Measurements from ENCODE around the gene FHAD1. TPM values are rescaled to one million over a fixed set of nuclear protein-coding genes. Genes with fewer than 3 reads are reported as not detected.

The FHAD1 gene
- polyA plus RNA-seq, 3 donors: 0.67 to 0.69 TPM; not detected in 1

DNA sequence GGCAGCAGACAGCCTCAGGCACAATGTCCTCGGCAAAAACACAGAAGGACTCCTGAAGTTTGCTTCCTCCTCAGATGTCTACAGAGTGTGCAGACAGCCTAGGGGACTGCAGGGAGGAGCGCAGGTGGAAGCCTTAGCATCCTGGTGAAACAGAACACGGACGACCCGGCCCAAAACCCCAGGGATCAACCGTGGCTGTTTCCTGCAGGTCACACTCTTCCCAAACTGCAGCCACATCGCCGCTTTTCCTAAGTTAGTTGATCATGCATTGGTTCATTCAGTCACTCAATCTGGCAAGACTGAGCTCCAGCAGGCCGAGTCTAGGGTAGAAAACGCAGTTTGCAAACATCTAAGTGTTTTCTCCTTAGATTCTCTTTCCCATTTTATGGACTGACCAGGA is 33.4 kb downstream of the FHAD1 start:
- no peaks in the 10 kb centered on the region for H3K9me3 Mint-ChIP-seq
- no peaks in the 10 kb centered on the region for H3K79me2 ChIP-seq (ENCODE audit: insufficient read depth, low read length)
- WGBS (ENCODE audit: insufficient coverage): 96% methylated on average over 9 of the region's 10 CpGs
- TF ChIP-seq, protein P1, sequence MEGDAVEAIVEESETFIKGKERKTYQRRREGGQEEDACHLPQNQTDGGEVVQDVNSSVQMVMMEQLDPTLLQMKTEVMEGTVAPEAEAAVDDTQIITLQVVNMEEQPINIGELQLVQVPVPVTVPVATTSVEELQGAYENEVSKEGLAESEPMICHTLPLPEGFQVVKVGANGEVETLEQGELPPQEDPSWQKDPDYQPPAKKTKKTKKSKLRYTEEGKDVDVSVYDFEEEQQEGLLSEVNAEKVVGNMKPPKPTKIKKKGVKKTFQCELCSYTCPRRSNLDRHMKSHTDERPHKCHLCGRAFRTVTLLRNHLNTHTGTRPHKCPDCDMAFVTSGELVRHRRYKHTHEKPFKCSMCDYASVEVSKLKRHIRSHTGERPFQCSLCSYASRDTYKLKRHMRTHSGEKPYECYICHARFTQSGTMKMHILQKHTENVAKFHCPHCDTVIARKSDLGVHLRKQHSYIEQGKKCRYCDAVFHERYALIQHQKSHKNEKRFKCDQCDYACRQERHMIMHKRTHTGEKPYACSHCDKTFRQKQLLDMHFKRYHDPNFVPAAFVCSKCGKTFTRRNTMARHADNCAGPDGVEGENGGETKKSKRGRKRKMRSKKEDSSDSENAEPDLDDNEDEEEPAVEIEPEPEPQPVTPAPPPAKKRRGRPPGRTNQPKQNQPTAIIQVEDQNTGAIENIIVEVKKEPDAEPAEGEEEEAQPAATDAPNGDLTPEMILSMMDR (IDR thresholded peaks at IDR 0.05): no peak
- H3K9ac ChIP-seq (ENCODE audit: insufficient read depth, low read length, poor library complexity, severe bottlenecking): no peak overlapping the region
- no peaks in the 10 kb centered on the region for H3K36me3 Mint-ChIP-seq
- no peak overlapping the region for H3K4me3 Mint-ChIP-seq
- H3K27me3 Mint-ChIP-seq (ENCODE audit: low read depth in 3 of 3): peaks cover 3 to 7% (median 5%) of the 10 kb centered on the region in 3 donors
- intact Hi-C loops (cut with micrococcal nuclease): no loop called here
- peaks cover 18% of the 10 kb centered on the region for H3K4me1 Mint-ChIP-seq
- no peak overlapping the region for H3K27ac Mint-ChIP-seq
- H3K36me3 ChIP-seq (replicated peaks in 1 of 2; ENCODE audit: control insufficient read depth in 1 of 2, insufficient read depth in 2 of 2, low read length in 2 of 2): no peaks in the 10 kb centered on the region
- H3K27ac ChIP-seq (ENCODE audit: low read depth in 1 of 2, low read length in 2 of 2): no peak overlapping the region
- no peaks in the 10 kb centered on the region for H3K9me3 ChIP-seq (replicated peaks in 1 of 2; ENCODE audit: control insufficient read depth in 1 of 2, insufficient read depth in 1 of 2, low read length in 2 of 2)
- no peak overlapping the region for H3K4me3 ChIP-seq (replicated peaks in 1 of 3; ENCODE audit: low read depth in 2 of 3, low read length in 3 of 3)
- H2AFZ ChIP-seq (ENCODE audit: insufficient read depth, low read depth, low read length, poor library complexity, severe bottlenecking): no peak overlapping the region
- peaks cover 11 to 16% of the 10 kb centered on the region in 2 donors for H3K4me1 ChIP-seq (ENCODE audit: control insufficient read depth in 1 of 2, insufficient read depth in 2 of 2, low read length in 2 of 2)
- H4K20me1 ChIP-seq (ENCODE audit: insufficient read depth, low read length): no peaks in the 10 kb centered on the region
- no peak overlapping the region for H3K4me2 ChIP-seq (replicated peaks; ENCODE audit: extremely low read depth, low read length, poor library complexity, severe bottlenecking)
- no peak for DNase-seq
- no peaks in the 10 kb centered on the region for H3K27me3 ChIP-seq (ENCODE audit: control insufficient read depth in 2 of 2, insufficient read depth in 2 of 2, low read length in 2 of 2)

GRCh38 chr1:15282038-15282437 is 35.0 kb downstream of the FHAD1 start:
- Histone ChIP-seq H3K27ac (ENCODE audit: low read depth in 1 of 2, low read length in 2 of 2) (no peak overlapping the region), H2AFZ (ENCODE audit: insufficient read depth, low read depth, low read length, poor library complexity, severe bottlenecking) (no peak overlapping the region), H3K9ac (ENCODE audit: insufficient read depth, low read length, poor library complexity, severe bottlenecking) (no peak overlapping the region), H3K4me3 (replicated peaks in 1 of 3; ENCODE audit: low read depth in 2 of 3, low read length in 3 of 3) (no peak overlapping the region), H3K9me3 (replicated peaks in 1 of 2; ENCODE audit: control insufficient read depth in 1 of 2, insufficient read depth in 1 of 2, low read length in 2 of 2) (peaks cover 2 to 8% of the 10 kb centered on the region in 2 donors), H3K4me1 (ENCODE audit: control insufficient read depth in 1 of 2, insufficient read depth in 2 of 2, low read length in 2 of 2) (peaks cover 0 to 5% of the 10 kb centered on the region in 2 donors), H3K27me3 (ENCODE audit: control insufficient read depth in 2 of 2, insufficient read depth in 2 of 2, low read length in 2 of 2) (no peaks in the 10 kb centered on the region), H3K36me3 (replicated peaks in 1 of 2; ENCODE audit: control insufficient read depth in 1 of 2, insufficient read depth in 2 of 2, low read length in 2 of 2) (no peaks in the 10 kb centered on the region), H4K20me1 (ENCODE audit: insufficient read depth, low read length) (no peaks in the 10 kb centered on the region), H3K4me2 (replicated peaks; ENCODE audit: extremely low read depth, low read length, poor library complexity, severe bottlenecking) (no peak overlapping the region), H3K79me2 (ENCODE audit: insufficient read depth, low read length) (no peaks in the 10 kb centered on the region)
- intact Hi-C loops (cut with micrococcal nuclease): no loop called here
- H3K27me3 Mint-ChIP-seq (ENCODE audit: low read depth in 3 of 3): peaks cover 3 to 7% (median 5%) of the 10 kb centered on the region in 3 donors
- peaks cover 6% of the 10 kb centered on the region for H3K4me1 Mint-ChIP-seq
- 90% methylated on average over 1 of the region's 2 CpGs for WGBS (ENCODE audit: insufficient coverage)
- no peak overlapping the region for H3K4me3 Mint-ChIP-seq
- H3K27ac Mint-ChIP-seq: no peak overlapping the region
- no peaks in the 10 kb centered on the region for H3K36me3 Mint-ChIP-seq
- TF ChIP-seq, protein P1 (IDR thresholded peaks at IDR 0.05): no peak
- H3K9me3 Mint-ChIP-seq: peaks cover 4 to 10% (median 6%) of the 10 kb centered on the region in 7 donors
- no peak for DNase-seq
